HEK293T (cell line): ENCODE data around the gene CEP76.

Experiments used
- ARNT ChIP-seq: fragments of 450-650 bp; IDR thresholded peaks from 2 replicates; pipeline ENCODE4 v1.6.1; 2017; ENCODE audit warnings: mild to moderate bottlenecking
- BHLHE40 ChIP-seq: fragments of 450-650 bp; IDR thresholded peaks from 2 replicates; pipeline ENCODE4 v1.6.1; 2016; ENCODE audit warnings: mild to moderate bottlenecking, moderate library complexity, borderline replicate concordance
- ELF4 ChIP-seq: fragments of 450-650 bp; IDR thresholded peaks from 2 replicates; pipeline ENCODE4 v1.6.1; 2017; ENCODE audit warnings: antibody characterized with exemption
- FOXK2 ChIP-seq: fragments of 450-650 bp; IDR thresholded peaks from 2 replicates; pipeline ENCODE4 v1.6.1; 2016; ENCODE audit warnings: mild to moderate bottlenecking
- FOXM1 ChIP-seq: fragments of 450-650 bp; IDR thresholded peaks from 2 replicates; pipeline ENCODE4 v1.6.1; 2017; ENCODE audit warnings: mild to moderate bottlenecking, borderline replicate concordance
- HDGF ChIP-seq: fragments of 450-650 bp; IDR thresholded peaks from 2 replicates; pipeline ENCODE4 v1.6.1; 2017; ENCODE audit warnings: antibody characterized with exemption, borderline replicate concordance
- L3MBTL2 ChIP-seq: fragments of 450-650 bp; conservative IDR thresholded peaks from 2 replicates; pipeline ENCODE4 v1.6.1; 2016; ENCODE audit warnings: mild to moderate bottlenecking
- LEF1 ChIP-seq: fragments of 450-650 bp; IDR thresholded peaks from 2 replicates; pipeline ENCODE4 v1.6.1; 2017; ENCODE audit warnings: mild to moderate bottlenecking, borderline replicate concordance
- NFRKB ChIP-seq: fragments of 450-650 bp; IDR thresholded peaks from 2 replicates; pipeline ENCODE4 v1.6.1; 2016; ENCODE audit warnings: mild to moderate bottlenecking, moderate library complexity
- PKNOX1 ChIP-seq: fragments of 450-650 bp; IDR thresholded peaks from 2 replicates; pipeline ENCODE4 v1.6.1; 2016
- SP1 ChIP-seq: fragments of 450-650 bp; IDR thresholded peaks from 2 replicates; pipeline ENCODE4 v1.6.1; 2017
- SUZ12 ChIP-seq: fragments of 450-650 bp; IDR thresholded peaks from 2 replicates; pipeline ENCODE4 v1.6.1; 2016; ENCODE audit warnings: mild to moderate bottlenecking
- TARDBP ChIP-seq: fragments of 450-650 bp; IDR thresholded peaks from 2 replicates; pipeline ENCODE4 v1.6.1; 2016
- ZNF384 ChIP-seq: fragments of 450-650 bp; IDR thresholded peaks from 2 replicates; pipeline ENCODE4 v1.6.1; 2016

- no peak for TF ChIP-seq BHLHE40
- no peak for TF ChIP-seq SP1
- TF ChIP-seq SUZ12, result no peak
- TF ChIP-seq ELF4, result no peak
- no peak for TF ChIP-seq FOXK2
- TF ChIP-seq TARDBP, result no peak
- TF ChIP-seq FOXM1, result no peak
- no peak for TF ChIP-seq ZNF384
- TF ChIP-seq HDGF, result no peak
- no peak for TF ChIP-seq L3MBTL2
- TF ChIP-seq LEF1, result no peak
- TF ChIP-seq NFRKB, result no peak
- no peak for TF ChIP-seq PKNOX1
- no peak for TF ChIP-seq ARNT
Measured at GRCh38 chr18:12645254-12645653, 57.3 kb downstream of the CEP76 start.
